ENCODE results near the gene SASS6.

SASS6 gene

DNA sequence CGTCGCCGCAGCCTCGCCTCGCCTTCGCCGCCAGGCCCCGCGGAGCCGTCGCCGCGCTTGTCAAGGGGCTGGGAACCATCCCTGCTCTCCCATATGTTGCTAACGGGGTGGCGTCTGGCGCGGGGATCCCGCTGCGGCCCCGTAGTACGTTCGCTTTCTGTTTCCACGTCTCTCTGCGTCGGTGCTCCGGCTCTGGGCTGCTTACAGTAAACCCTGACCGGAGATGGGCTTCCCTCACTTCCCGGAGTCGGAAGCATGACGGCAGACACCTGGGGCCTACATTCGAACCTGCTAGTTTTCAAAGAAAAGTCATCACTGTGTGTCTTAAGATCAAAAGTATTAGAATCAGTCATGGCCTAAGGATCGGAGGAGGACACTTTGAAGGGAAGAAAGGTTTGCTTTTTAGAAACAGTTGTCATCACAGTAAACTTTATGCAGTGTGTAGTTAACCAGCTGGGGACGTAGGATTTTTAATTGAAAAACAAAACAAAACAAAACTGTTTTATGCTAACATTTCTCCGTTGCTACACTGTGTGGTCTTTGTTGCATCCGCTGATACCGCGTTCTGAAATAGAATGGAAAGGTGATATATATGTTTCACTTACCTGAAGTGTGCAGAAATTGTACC lies 94.0 kb downstream of the SASS6 start:
- peak; percentile 71 to 89 (median 88) for DNase-seq

GRCh38 chr1:100037927-100038659 lies 94.6 kb downstream of the SASS6 start:
- peak; percentile 93 to 98 (median 97) for DNase-seq

- DNase-seq = no peak
These were observed 95.1 kb downstream of the SASS6 start for GRCh38 chr1:100037656-100037926.

DNA sequence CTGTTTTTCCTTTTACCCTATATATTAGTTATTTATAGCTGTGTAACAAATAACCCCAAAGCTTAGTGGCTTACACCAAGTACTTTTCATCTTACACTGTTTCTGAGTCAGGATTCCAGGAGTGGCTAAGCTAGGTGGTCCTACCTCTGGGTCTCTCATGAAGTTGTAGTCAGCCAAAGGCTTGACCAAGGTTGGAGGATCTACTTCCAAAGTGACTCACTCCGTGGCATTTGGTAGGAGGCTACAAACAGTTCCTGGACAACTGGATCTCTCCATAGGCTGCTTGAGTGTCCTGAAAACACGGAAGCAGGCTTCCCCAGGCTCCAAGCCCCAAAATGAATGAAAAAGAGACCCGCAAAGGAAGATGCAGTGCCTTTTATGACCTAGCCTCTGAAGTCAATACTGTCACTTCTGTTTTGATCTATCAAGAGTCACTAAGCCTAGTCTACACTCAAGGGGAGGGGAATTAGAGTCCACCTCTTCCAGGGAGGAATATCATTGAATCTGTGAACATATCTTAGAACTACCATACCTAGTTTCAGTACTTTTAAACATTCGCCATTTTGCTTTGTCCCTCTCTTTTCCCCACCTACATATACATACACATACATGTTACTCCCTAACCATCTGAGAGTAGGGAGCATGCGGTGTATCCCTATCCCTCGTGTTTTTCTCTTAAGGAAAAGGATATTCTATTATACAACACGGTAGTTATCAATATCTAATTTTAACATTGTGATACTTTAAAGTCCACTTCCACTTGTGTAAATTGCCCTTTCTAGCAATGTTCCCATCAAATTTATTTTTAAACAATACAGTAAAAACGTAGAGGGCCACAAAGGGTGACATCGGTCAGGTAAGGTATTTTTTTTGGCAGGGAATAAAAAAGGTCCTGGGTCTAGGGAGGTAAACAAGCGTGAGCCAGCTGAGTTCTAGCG lies 95.7 kb downstream of the SASS6 start:
- peak; percentile 21 to 52 (median 35) for DNase-seq

- DNase-seq = no peak
These were observed 97.5 kb downstream of the SASS6 start for GRCh38 chr1:100035214-100035613.

- DNase-seq = peak in 2 of 3 donors; percentile 7 to 29
These were observed 98.3 kb downstream of the SASS6 start for GRCh38 chr1:100034470-100034869.

Data from suppressor macrophage treated with lipopolysaccharide for 1 hour (primary cell).